Amygdala (tissue), 56 donors: ENCODE results near the gene MTREX.
A peak's percentile ranks its signal among the peaks of the same experiment; 100 is the strongest.
"Not testable (repeated sequence)": the region's sequence is repeated elsewhere in the genome, so short reads cannot be mapped to it uniquely, and the experiment has no call there.

Source experiments
- DNase-seq, 56 donors: peaks; one replicate each; lab custom pipeline; 2025; lab: John Stamatoyannopoulos, UW

The MTREX gene

GRCh38 chr5:55307383-55308253 lies at the start of gene MTREX, which contains the start of gene DHX29:
TSS of gene MTREX (plus strand) at chr5:55307989. CDS start at chr5:55308014, 25 bp downstream.
TSS of gene DHX29 (minus strand) at chr5:55307694. CDS start at chr5:55307573, 121 bp downstream.
- peak; percentile 77 to 98 (median 90) for DNase-seq

- no peak for DNase-seq
Observed at GRCh38 chr5:55258339-55258738, 49.5 kb upstream of the MTREX start.

- no peak for DNase-seq
Observed at GRCh38 chr5:55276771-55277170, 31.0 kb upstream of the MTREX start.

GRCh38 chr5:55278778-55279177 lies 29.0 kb upstream of the MTREX start:
- DNase-seq = no peak

GRCh38 chr5:55286411-55286933 lies 21.3 kb upstream of the MTREX start:
- no peak for DNase-seq

GRCh38 chr5:55289808-55290207 lies 18.0 kb upstream of the MTREX start:
- no peak for DNase-seq

- no peak for DNase-seq
Observed at GRCh38 chr5:55290991-55291390, 16.8 kb upstream of the MTREX start.

- no peak for DNase-seq
Observed at GRCh38 chr5:55294935-55295334, 12.9 kb upstream of the MTREX start.

GRCh38 chr5:55300890-55301289 lies 6.9 kb upstream of the MTREX start:
- no peak for DNase-seq

GRCh38 chr5:55303238-55303690 lies 4.5 kb upstream of the MTREX start:
- DNase-seq = no peak

GRCh38 chr5:55304584-55304983 lies 3.2 kb upstream of the MTREX start:
- DNase-seq = no peak

- DNase-seq = no peak
Observed at GRCh38 chr5:55305345-55305744, 2.4 kb upstream of the MTREX start.

- DNase-seq = no peak
Observed at GRCh38 chr5:55306641-55307382, 977 bp upstream of the MTREX start.

- DNase-seq = peak in 3 of 56 donors; percentile 26 to 43 (median 40)
Observed at GRCh38 chr5:55308254-55308836, 556 bp downstream of the MTREX start.

- no peak for DNase-seq
Observed at GRCh38 chr5:55313870-55314617, 6.3 kb downstream of the MTREX start.

GRCh38 chr5:55316289-55316688 lies 8.5 kb downstream of the MTREX start:
- DNase-seq = no peak

GRCh38 chr5:55316837-55317236 lies 9.0 kb downstream of the MTREX start:
- no peak for DNase-seq

GRCh38 chr5:55318237-55318636 lies 10.4 kb downstream of the MTREX start:
- not testable (repeated sequence) for DNase-seq

- no peak for DNase-seq
Observed at GRCh38 chr5:55319491-55319890, 11.7 kb downstream of the MTREX start.

GRCh38 chr5:55320571-55320970 lies 12.8 kb downstream of the MTREX start:
- no peak for DNase-seq
